ENCODE data around the gene PER1.
A peak's percentile ranks its signal among the peaks of the same experiment; 100 is the strongest.

PER1 gene

DNA sequence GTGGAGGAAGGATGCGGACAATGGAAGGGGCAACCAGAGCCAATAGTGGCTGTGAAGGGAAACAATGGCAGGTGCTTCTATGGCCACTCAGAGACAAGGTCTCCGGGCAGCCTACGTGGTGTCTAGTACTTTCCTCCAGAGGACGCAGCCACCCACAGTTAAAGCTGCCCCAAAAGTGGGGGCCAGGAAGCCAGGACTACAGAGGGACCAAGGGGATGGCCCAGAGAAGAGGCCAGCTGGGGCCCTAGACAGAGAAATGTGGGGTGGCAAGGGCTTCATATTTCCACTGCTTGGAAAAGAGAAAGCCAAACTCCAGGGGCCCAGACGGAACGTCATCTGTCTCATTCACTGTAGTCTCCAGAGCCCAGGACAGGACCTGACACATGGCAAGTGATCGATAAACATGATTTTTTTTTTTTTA is 837 bp upstream of the PER1 start:
- no peak for DNase-seq (ENCODE audit: low read depth, low spot score)

DNA sequence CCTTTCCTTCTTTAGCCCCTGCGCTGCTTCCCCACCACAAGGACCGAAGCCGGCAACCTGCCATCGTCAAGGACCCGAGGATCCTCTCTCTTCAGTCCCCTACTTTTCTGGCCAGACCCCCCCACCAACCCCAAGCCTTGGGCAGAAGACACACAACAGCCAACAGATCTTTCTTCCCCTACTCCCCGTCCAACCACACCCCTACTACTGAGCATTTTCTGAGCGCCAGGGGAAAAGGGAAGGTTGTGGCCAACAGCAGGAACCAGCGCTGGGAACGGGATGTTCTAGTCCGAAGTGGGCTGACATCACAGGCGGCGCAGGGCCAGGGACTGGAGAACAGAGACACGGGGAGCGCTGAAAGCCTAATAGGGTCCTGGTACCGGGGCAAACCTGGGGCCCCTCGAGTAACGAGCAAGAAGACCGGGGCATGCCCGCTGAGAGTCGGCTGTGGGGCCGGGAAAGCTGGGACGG is 528 bp downstream of the PER1 start:
- no peak for DNase-seq (ENCODE audit: low read depth, low spot score)

- DNase-seq (ENCODE audit: low read depth, low spot score) = peak; percentile 77
Measured at GRCh38 chr17:8151120-8151640, 1.0 kb downstream of the PER1 start.

- no peak for DNase-seq (ENCODE audit: low read depth, low spot score)
Measured at GRCh38 chr17:8150194-8151119, 1.7 kb downstream of the PER1 start.

DNA sequence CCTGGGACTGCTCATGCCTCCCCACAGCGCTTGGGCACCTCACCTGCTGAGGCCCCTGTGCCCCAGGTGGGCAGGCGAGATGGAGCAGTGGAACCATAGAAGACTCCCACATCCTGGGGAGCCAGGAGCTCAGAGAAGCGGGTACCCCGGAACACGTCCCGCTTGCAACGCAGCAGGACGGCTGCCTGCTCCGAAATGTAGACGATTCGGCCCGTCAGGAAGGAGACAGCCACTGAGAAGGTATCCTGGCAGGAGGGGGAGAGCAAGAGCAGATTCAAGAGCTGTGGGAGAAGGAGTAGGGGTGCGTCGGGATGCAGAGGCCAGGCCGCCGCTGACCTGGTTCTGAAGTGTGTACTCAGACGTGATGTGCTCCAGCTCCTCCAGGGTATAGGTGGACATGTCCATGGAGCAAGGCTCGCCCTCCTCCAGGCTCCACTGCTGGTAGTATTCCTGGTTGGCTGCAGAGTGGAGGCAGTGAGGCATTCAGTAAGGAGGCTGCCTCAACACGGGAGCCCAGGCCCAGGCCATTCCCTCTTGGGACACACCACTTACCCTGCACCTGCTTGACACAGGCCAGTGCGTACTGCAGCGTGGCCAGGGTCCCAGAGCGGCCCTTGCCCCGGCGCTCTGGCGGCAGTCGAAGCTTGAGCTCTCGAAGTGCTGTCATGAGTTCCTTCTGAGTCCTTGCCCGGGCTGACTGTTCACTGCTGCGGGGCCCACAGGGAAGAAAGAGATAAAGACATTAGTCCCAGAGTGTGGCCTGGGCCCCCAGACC is 2.6 kb downstream of the PER1 start:
- no peak for DNase-seq (ENCODE audit: low read depth, low spot score)

DNA sequence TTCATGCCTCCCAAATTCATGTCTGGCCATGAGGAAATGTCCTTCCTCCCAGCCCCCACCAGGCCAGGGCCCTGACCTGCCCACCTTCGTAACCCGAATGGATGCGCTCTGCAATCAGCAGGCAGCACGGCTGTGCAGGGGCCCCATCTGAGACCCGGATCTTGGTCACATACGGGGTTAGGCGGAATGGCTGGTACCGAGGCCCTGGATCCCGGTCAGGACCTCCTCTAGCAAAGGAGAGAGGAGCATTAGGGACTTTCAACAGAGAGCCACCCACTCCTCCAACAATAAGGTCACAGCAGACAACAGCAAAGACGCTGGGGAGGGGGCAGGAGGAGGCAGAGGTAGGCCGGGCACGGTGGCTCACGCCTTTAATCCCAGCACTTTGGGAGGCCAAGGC is 3.6 kb downstream of the PER1 start:
- DNase-seq (ENCODE audit: low read depth, low spot score) = no peak

GRCh38 chr17:8147805-8148404 is 4.3 kb downstream of the PER1 start:
- no peak for DNase-seq (ENCODE audit: low read depth, low spot score)

GRCh38 chr17:8147141-8147804 is 4.9 kb downstream of the PER1 start:
- no peak for DNase-seq (ENCODE audit: low read depth, low spot score)

GRCh38 chr17:8146381-8147140 is 5.6 kb downstream of the PER1 start:
- no peak for DNase-seq (ENCODE audit: low read depth, low spot score)

DNA sequence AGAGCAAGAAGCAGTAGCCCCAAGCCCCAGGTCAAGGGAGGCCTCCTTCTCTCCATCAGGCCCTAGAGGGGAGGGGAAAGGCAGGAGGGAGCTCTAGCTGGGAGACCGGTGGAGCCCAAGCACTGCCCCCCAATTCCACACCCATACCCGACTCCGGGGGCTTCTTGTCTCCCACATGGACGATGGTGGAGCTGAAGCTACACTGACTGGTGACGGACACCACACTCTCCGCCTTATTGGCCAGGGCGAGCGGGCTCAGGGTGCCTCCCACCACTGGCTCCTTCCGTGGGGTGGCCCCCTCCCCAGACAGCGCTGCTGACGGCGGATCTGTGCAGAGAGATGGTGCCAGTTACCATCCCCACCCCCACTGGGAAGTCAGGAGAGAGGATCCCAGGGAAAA is 6.4 kb downstream of the PER1 start:
- DNase-seq (ENCODE audit: low read depth, low spot score) = no peak

- no peak for DNase-seq (ENCODE audit: low read depth, low spot score)
Measured at GRCh38 chr17:8144401-8145231, 7.6 kb downstream of the PER1 start.

GRCh38 chr17:8143581-8144400 is 8.4 kb downstream of the PER1 start:
- no peak for DNase-seq (ENCODE audit: low read depth, low spot score)

GRCh38 chr17:8142887-8143580 is 9.2 kb downstream of the PER1 start:
- DNase-seq (ENCODE audit: low read depth, low spot score) = no peak

GRCh38 chr17:8142158-8142886 is 9.9 kb downstream of the PER1 start:
- no peak for DNase-seq (ENCODE audit: low read depth, low spot score)

DNA sequence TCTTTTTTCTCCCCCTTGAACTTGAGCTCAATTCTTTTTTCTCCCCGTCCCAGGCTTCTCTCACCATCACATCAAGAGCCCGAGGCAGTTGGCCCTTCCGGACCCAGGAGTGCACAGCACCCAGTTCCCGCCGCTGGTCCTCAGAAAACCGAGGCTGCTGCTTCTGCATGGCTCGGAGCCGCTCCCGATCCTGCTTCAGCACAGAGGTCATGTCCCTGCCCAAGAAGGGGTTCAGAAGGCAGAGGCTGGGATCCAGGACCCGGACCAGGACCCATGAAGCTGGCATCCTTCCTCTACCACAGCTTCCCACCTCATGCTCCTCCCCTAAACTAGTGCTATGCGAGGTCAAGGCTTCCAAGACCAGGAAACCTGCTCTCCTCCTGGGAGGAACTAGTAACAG is 10.5 kb downstream of the PER1 start:
- no peak for DNase-seq (ENCODE audit: low read depth, low spot score)

GRCh38 chr17:8141045-8141444 is 11.2 kb downstream of the PER1 start:
- no peak for DNase-seq (ENCODE audit: low read depth, low spot score)

All from brain pericyte (primary cell).